ENCODE data around the gene HMCN1. TPM values are rescaled to one million over a fixed set of nuclear protein-coding genes. Genes with fewer than 3 reads are reported as not detected.

Gene HMCN1
- polyA plus RNA-seq, 1 of the 3 experiments (the other 2 are of a cell fraction), result 59.5 TPM

DNA sequence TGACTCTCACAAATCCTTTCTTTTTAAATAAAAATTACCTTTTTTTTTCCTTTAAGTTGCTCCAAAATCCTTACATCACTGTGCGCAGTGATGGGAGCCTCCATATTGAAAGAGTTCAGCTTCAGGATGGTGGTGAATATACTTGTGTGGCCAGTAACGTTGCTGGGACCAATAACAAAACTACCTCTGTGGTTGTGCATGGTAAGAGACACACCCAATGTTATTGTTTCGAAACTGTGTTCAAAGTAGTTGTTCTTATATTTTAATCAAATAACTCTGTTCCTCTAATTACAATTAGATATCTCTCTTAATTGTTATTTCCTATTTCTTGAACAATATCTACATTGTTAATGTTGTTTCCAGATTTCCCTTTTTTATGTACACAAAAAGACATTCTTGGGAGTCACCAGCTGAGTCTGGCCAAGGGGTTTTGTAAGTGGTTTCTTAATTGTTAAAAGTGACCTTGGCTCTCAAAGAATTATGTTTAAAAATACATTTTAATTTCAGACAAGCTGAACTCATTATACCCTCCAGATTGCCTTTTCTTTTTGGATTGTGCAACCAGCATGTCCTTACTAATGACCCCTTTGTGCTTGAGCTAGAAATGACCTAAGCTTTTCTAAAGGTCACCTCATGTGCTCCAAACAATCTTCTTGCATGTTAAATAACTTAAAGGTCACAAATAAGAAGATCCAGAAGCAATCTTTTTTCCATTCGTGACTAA lies 250.1 kb downstream of the HMCN1 start:
- H3K4me2 ChIP-seq, result no peak overlapping the region
- H3K9ac ChIP-seq, result no peak overlapping the region
- no peaks in the 10 kb centered on the region for H3K9me2 ChIP-seq
- ChIA-PET CTCF (no interaction called here), POLR2A (no interaction called here)
- no peaks in the 10 kb centered on the region for H3K4me1 ChIP-seq (ENCODE audit: control insufficient read depth in 1 of 2, insufficient read depth in 2 of 2, low read depth in 1 of 2, low read length in 1 of 2)
- H3K27ac ChIP-seq (ENCODE audit: low read depth in 2 of 2, low read length in 1 of 2), result no peak overlapping the region
- H3K79me2 ChIP-seq (ENCODE audit: insufficient read depth), result no peaks in the 10 kb centered on the region
- no peaks in the 10 kb centered on the region for H3F3A ChIP-seq (replicated peaks; ENCODE audit: insufficient read depth)
- DNase-seq, result no peak
- no peaks in the 10 kb centered on the region for H4K20me1 ChIP-seq (ENCODE audit: insufficient read depth)
- peaks cover 0 to 26% of the 10 kb centered on the region in 2 experiments for H3K36me3 ChIP-seq (replicated peaks in 1 of 2; ENCODE audit: control insufficient read depth in 1 of 2, insufficient read depth in 2 of 2, low read length in 1 of 2)
- no peak overlapping the region for H3K4me3 ChIP-seq (ENCODE audit: low read depth in 2 of 2, low read length in 1 of 2)
- H3K27me3 ChIP-seq (ENCODE audit: insufficient read depth), result no peaks in the 10 kb centered on the region
- no peaks in the 10 kb centered on the region for H3K9me3 ChIP-seq
- H2AFZ ChIP-seq (ENCODE audit: low read depth), result no peak overlapping the region
- TF ChIP-seq FOXJ3 (CRISPR knock-in tag; IDR thresholded peaks at IDR 0.05), result no peak
- TF ChIP-seq, protein P1, sequence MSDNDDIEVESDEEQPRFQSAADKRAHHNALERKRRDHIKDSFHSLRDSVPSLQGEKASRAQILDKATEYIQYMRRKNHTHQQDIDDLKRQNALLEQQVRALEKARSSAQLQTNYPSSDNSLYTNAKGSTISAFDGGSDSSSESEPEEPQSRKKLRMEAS (IDR thresholded peaks at IDR 0.05; ENCODE audit: low read depth), result no peak
- no peak for TF ChIP-seq FOXM1 (IDR thresholded peaks at IDR 0.05; ENCODE audit: low read depth)
- no peak for TF ChIP-seq SMC3 (IDR thresholded peaks at IDR 0.05; ENCODE audit: low read depth, low read length)
- no peak for TF ChIP-seq RAD21 (IDR thresholded peaks at IDR 0.05; ENCODE audit: low read length)
- no peak for TF ChIP-seq NFIC (IDR thresholded peaks at IDR 0.05; ENCODE audit: borderline replicate concordance)
- TF ChIP-seq EZH2phosphoT487 (IDR thresholded peaks at IDR 0.05; ENCODE audit: borderline replicate concordance, low read depth), result no peak
- no peak for TF ChIP-seq YY1 (IDR thresholded peaks at IDR 0.05; ENCODE audit: low read depth)
- no peak for TF ChIP-seq ELF1 (IDR thresholded peaks at IDR 0.05)
- TF ChIP-seq RXRA (IDR thresholded peaks at IDR 0.05; ENCODE audit: borderline replicate concordance, low read depth), result no peak
- TF ChIP-seq, protein P2, sequence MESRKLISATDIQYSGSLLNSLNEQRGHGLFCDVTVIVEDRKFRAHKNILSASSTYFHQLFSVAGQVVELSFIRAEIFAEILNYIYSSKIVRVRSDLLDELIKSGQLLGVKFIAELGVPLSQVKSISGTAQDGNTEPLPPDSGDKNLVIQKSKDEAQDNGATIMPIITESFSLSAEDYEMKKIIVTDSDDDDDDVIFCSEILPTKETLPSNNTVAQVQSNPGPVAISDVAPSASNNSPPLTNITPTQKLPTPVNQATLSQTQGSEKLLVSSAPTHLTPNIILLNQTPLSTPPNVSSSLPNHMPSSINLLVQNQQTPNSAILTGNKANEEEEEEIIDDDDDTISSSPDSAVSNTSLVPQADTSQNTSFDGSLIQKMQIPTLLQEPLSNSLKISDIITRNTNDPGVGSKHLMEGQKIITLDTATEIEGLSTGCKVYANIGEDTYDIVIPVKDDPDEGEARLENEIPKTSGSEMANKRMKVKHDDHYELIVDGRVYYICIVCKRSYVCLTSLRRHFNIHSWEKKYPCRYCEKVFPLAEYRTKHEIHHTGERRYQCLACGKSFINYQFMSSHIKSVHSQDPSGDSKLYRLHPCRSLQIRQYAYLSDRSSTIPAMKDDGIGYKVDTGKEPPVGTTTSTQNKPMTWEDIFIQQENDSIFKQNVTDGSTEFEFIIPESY (IDR thresholded peaks at IDR 0.05; ENCODE audit: borderline replicate concordance, low read depth), result no peak
- TF ChIP-seq FOSL2 (IDR thresholded peaks at IDR 0.05; ENCODE audit: borderline replicate concordance, low read depth), result no peak
- TF ChIP-seq, protein P3, sequence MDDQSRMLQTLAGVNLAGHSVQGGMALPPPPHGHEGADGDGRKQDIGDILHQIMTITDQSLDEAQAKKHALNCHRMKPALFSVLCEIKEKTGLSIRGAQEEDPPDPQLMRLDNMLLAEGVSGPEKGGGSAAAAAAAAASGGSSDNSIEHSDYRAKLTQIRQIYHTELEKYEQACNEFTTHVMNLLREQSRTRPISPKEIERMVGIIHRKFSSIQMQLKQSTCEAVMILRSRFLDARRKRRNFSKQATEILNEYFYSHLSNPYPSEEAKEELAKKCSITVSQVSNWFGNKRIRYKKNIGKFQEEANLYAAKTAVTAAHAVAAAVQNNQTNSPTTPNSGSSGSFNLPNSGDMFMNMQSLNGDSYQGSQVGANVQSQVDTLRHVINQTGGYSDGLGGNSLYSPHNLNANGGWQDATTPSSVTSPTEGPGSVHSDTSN (IDR thresholded peaks at IDR 0.05), result no peak
- TF ChIP-seq TCF12 (IDR thresholded peaks at IDR 0.05), result no peak
- no peak for TF ChIP-seq RCOR1 (IDR thresholded peaks at IDR 0.05; ENCODE audit: low read length)
- no peak for TF ChIP-seq CHD2 (IDR thresholded peaks at IDR 0.05; ENCODE audit: low read length, partially characterized antibody)
- no peak for TF ChIP-seq JUND (IDR thresholded peaks at IDR 0.05)
- TF ChIP-seq, protein P4, sequence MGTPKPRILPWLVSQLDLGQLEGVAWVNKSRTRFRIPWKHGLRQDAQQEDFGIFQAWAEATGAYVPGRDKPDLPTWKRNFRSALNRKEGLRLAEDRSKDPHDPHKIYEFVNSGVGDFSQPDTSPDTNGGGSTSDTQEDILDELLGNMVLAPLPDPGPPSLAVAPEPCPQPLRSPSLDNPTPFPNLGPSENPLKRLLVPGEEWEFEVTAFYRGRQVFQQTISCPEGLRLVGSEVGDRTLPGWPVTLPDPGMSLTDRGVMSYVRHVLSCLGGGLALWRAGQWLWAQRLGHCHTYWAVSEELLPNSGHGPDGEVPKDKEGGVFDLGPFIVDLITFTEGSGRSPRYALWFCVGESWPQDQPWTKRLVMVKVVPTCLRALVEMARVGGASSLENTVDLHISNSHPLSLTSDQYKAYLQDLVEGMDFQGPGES (IDR thresholded peaks at IDR 0.05; ENCODE audit: low read depth, low read length), result no peak
- no peak for TF ChIP-seq MXI1 (IDR thresholded peaks at IDR 0.05; ENCODE audit: low read depth, low read length)
- TF ChIP-seq, protein P5, sequence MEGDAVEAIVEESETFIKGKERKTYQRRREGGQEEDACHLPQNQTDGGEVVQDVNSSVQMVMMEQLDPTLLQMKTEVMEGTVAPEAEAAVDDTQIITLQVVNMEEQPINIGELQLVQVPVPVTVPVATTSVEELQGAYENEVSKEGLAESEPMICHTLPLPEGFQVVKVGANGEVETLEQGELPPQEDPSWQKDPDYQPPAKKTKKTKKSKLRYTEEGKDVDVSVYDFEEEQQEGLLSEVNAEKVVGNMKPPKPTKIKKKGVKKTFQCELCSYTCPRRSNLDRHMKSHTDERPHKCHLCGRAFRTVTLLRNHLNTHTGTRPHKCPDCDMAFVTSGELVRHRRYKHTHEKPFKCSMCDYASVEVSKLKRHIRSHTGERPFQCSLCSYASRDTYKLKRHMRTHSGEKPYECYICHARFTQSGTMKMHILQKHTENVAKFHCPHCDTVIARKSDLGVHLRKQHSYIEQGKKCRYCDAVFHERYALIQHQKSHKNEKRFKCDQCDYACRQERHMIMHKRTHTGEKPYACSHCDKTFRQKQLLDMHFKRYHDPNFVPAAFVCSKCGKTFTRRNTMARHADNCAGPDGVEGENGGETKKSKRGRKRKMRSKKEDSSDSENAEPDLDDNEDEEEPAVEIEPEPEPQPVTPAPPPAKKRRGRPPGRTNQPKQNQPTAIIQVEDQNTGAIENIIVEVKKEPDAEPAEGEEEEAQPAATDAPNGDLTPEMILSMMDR (IDR thresholded peaks at IDR 0.05), result no peak
- WGBS (ENCODE audit: low lambda C conversion rate), result 27% methylated on average over 4 of the region's 4 CpGs
